SH-SY5Y (cell line): ENCODE results near the gene AREG.

Source experiments
- GATA2 ChIP-seq: IDR thresholded peaks from 2 replicates; pipeline ENCODE4 v1.6.1; 2011; ENCODE audit warnings: mild to moderate bottlenecking, low read depth, low read length
- GATA3 ChIP-seq: IDR thresholded peaks from 2 replicates; pipeline ENCODE4 v1.6.1; 2011; ENCODE audit warnings: low read depth, mild to moderate bottlenecking, low read length, moderate library complexity

GRCh38 chr4:74475946-74476345, 31.0 kb downstream of the AREG start:
- no peak for TF ChIP-seq GATA2
- TF ChIP-seq GATA3, result no peak
